ENCODE data around the gene FLT3LG. TPM values are rescaled to one million over a fixed set of nuclear protein-coding genes. Genes with fewer than 3 reads are reported as not detected.

Gene FLT3LG
- total and polyA plus RNA-seq, 9 of the 15 experiments (the other 6 are each of a cell fraction or from before 2014, with no cell fraction given), result 0.31 to 6.4 (median 1.1) TPM

DNA sequence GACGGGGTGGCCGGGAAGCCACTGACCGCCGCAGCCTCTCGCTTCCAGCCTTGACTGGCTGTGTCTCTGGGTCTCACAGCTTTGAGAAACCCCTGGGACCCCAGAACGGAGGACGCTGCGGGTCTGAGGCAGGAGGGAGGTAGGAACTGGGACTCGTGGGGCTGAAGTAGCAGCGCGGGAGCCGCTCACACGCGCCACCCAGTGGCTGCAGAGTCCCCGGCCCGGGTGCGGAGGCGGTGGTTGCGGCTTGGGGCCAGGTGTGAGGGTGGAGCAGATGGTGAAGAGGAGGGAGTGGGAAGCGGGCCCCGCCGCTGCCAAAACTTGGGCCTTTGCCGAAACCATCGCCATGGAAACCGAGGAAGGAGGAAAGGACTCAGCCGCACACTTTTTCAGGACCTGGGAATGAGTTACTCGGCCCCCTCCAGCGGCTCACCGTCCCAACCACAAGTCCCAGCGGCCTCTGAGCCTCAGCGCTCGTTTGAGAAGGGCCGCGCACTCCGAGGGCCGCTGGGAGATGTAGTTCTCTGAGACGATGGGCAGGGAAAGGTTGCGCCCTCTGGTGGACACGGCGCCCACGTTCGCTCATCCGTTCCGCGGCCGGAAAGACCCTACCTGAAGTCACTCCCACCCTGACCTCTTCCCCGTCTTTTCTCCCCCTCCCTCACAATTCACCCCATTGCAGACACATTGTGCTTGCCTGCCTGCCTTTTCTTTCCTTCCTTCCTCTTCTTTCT is 30.5 kb upstream of the FLT3LG start (continued):
- TF ChIP-seq, protein P1, sequence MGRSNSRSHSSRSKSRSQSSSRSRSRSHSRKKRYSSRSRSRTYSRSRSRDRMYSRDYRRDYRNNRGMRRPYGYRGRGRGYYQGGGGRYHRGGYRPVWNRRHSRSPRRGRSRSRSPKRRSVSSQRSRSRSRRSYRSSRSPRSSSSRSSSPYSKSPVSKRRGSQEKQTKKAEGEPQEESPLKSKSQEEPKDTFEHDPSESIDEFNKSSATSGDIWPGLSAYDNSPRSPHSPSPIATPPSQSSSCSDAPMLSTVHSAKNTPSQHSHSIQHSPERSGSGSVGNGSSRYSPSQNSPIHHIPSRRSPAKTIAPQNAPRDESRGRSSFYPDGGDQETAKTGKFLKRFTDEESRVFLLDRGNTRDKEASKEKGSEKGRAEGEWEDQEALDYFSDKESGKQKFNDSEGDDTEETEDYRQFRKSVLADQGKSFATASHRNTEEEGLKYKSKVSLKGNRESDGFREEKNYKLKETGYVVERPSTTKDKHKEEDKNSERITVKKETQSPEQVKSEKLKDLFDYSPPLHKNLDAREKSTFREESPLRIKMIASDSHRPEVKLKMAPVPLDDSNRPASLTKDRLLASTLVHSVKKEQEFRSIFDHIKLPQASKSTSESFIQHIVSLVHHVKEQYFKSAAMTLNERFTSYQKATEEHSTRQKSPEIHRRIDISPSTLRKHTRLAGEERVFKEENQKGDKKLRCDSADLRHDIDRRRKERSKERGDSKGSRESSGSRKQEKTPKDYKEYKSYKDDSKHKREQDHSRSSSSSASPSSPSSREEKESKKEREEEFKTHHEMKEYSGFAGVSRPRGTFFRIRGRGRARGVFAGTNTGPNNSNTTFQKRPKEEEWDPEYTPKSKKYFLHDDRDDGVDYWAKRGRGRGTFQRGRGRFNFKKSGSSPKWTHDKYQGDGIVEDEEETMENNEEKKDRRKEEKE (IDR thresholded peaks at IDR 0.05; ENCODE audit: borderline replicate concordance in 1 of 2, control insufficient read depth in 1 of 2, low read depth in 2 of 2, low read length in 1 of 2), result peak in 1 of 2 experiments; percentile 65; a peak in 1 of 4 replicates
- TF ChIP-seq, protein P2, sequence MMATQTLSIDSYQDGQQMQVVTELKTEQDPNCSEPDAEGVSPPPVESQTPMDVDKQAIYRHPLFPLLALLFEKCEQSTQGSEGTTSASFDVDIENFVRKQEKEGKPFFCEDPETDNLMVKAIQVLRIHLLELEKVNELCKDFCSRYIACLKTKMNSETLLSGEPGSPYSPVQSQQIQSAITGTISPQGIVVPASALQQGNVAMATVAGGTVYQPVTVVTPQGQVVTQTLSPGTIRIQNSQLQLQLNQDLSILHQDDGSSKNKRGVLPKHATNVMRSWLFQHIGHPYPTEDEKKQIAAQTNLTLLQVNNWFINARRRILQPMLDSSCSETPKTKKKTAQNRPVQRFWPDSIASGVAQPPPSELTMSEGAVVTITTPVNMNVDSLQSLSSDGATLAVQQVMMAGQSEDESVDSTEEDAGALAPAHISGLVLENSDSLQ (IDR thresholded peaks at IDR 0.05), result no peak
- TF ChIP-seq ZNF41 (CRISPR knock-in tag; conservative IDR thresholded peaks at IDR 0.05), result peak; percentile 22; the same call in 1 of the 2 replicates
- peak; percentile 80 for TF ChIP-seq SMC3 (conservative IDR thresholded peaks at IDR 0.05; ENCODE audit: insufficient read depth, low read depth, low read length)
- peak; percentile 85 for TF ChIP-seq ARID2 (IDR thresholded peaks at IDR 0.05)
- no peak for TF ChIP-seq TEAD1 (CRISPR knock-in tag; IDR thresholded peaks at IDR 0.05)
- TF ChIP-seq SMAD1 (IDR thresholded peaks at IDR 0.05; ENCODE audit: low read depth, low read length, partially characterized antibody), result no peak
- peak; percentile 23 for TF ChIP-seq POU5F1 (IDR thresholded peaks at IDR 0.05; ENCODE audit: borderline replicate concordance, low read depth, low read length, partially characterized antibody)
- TF ChIP-seq ZNF324 (CRISPR knock-in tag; IDR thresholded peaks at IDR 0.05), result 0 out of 2 replicates have a peak, but pooled peaks have one; percentile 5
- no peak for TF ChIP-seq CBX8 (IDR thresholded peaks at IDR 0.05; ENCODE audit: borderline replicate concordance, extremely low read depth, low read depth, low read length, poor library complexity, severe bottlenecking)
- TF ChIP-seq, protein P3, sequence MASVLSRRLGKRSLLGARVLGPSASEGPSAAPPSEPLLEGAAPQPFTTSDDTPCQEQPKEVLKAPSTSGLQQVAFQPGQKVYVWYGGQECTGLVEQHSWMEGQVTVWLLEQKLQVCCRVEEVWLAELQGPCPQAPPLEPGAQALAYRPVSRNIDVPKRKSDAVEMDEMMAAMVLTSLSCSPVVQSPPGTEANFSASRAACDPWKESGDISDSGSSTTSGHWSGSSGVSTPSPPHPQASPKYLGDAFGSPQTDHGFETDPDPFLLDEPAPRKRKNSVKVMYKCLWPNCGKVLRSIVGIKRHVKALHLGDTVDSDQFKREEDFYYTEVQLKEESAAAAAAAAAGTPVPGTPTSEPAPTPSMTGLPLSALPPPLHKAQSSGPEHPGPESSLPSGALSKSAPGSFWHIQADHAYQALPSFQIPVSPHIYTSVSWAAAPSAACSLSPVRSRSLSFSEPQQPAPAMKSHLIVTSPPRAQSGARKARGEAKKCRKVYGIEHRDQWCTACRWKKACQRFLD (CRISPR knock-in tag; IDR thresholded peaks at IDR 0.05), result peak; percentile 88
- TF ChIP-seq CSDE1 (IDR thresholded peaks at IDR 0.05), result no peak
- peak; percentile 86; the same call in 1 of the 2 replicates for TF ChIP-seq CBFB (CRISPR knock-in tag; IDR thresholded peaks at IDR 0.05)
- no peak for TF ChIP-seq ZBED1 (IDR thresholded peaks at IDR 0.05)
- peak; percentile 99 for TF ChIP-seq ZBTB7A (IDR thresholded peaks at IDR 0.05; ENCODE audit: borderline replicate concordance, control insufficient read depth, low read depth, low read length)
- TF ChIP-seq ZFP1 (CRISPR knock-in tag; IDR thresholded peaks at IDR 0.05), result no peak
